ENCODE results near the gene CDC6.

GRCh38 chr17:40321961-40322357 lies 34.3 kb downstream of the CDC6 start:
- TF ChIP-seq, protein P1, sequence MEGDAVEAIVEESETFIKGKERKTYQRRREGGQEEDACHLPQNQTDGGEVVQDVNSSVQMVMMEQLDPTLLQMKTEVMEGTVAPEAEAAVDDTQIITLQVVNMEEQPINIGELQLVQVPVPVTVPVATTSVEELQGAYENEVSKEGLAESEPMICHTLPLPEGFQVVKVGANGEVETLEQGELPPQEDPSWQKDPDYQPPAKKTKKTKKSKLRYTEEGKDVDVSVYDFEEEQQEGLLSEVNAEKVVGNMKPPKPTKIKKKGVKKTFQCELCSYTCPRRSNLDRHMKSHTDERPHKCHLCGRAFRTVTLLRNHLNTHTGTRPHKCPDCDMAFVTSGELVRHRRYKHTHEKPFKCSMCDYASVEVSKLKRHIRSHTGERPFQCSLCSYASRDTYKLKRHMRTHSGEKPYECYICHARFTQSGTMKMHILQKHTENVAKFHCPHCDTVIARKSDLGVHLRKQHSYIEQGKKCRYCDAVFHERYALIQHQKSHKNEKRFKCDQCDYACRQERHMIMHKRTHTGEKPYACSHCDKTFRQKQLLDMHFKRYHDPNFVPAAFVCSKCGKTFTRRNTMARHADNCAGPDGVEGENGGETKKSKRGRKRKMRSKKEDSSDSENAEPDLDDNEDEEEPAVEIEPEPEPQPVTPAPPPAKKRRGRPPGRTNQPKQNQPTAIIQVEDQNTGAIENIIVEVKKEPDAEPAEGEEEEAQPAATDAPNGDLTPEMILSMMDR (IDR thresholded peaks at IDR 0.05), result no peak
- no peak for TF ChIP-seq POLR2AphosphoS5 (IDR thresholded peaks at IDR 0.05)

Measured in breast epithelium (tissue), 3 donors.